Kidney (tissue), 2 donors: ENCODE data around the gene ZNF728. TPM values are rescaled to one million over a fixed set of nuclear protein-coding genes. Genes with fewer than 3 reads are reported as not detected.

Experiments
- polyA plus RNA-seq: library from polyadenylated mRNA; stranded (reverse); fragments of 350-450 nt; fragmentation: Illumina TruSeq; extraction: RNeasy Lipid Tissue Mini Kit (QIAGEN cat#74804); gene quantifications from one replicate; pipeline ENCODE4 v1.2.3, GENCODE V29; 2014; ENCODE audit warnings: low read depth, low replicate concordance; ENCODE audit not compliant: insufficient read depth
- total RNA-seq: library from RNA; stranded (reverse); fragmentation: NEBNext Ultra II Directional; extraction: Animal tissue kit (Norgen Biotek cat#: 25700); gene quantifications from one replicate; pipeline ENCODE4 v1.2.1, GENCODE V29; 2021
- donor health status: DM: yes; HTN: yes; CAD: no.

Gene ZNF728
- total and polyA plus RNA-seq, 2 donors from 2014 or later = 1.9 TPM; not detected in 1

Other genes starting within 250 kb of the ZNF728 start
- 0.25 TPM for gene ZNF99, start 219.0 kb downstream of the ZNF728 start, total RNA-seq
- 0.13 TPM for gene ZNF99, start 219.0 kb downstream of the ZNF728 start, polyA plus RNA-seq
- gene ZNF723, start 170.9 kb downstream of the ZNF728 start, total RNA-seq = not detected
- not detected for gene ZNF723, start 170.9 kb downstream of the ZNF728 start, polyA plus RNA-seq
- 0.60 TPM for gene ZNF730, start 113.8 kb upstream of the ZNF728 start, total RNA-seq
- gene ZNF730, start 113.8 kb upstream of the ZNF728 start, polyA plus RNA-seq = not detected
- 3.1 TPM for gene ZNF724, start 247.2 kb upstream of the ZNF728 start, total RNA-seq
- gene ZNF724, start 247.2 kb upstream of the ZNF728 start, polyA plus RNA-seq = not detected